HepG2 (cell line): ENCODE measurements around the gene VAV2. TPM values are rescaled to one million over a fixed set of nuclear protein-coding genes. Genes with fewer than 3 reads are reported as not detected.

Source experiments
- ATAC-seq: fragments of 200-7000 bp; cut with Tn5 transposase; 3 replicates; pipeline ENCODE4 v1.9.1; 2020; ENCODE audit warnings: mild to moderate bottlenecking, moderate library complexity
- BruUV-seq: library from RNA; stranded (reverse); fragments of 400-500 nt; replicated peaks from 2 replicates; lab custom pipeline; 2021; lab: Mats Ljungman, UMichigan
- CTCF ChIA-PET: fragments of 300-600 bp; formaldehyde crosslinking; extraction: SDS; loops from one replicate; lab custom pipeline; 2021; ENCODE audit warnings: low total read pairs, inconsistent platforms, low intra/inter-chr PET ratio; lab: Yijun Ruan, JAX
- POLR2A ChIA-PET: fragments of 350-600 bp; sonication (Branson Sonifier 250); formaldehyde crosslinking; loops from one replicate; lab custom pipeline; 2020; ENCODE audit warnings: antibody characterized with exemption, inconsistent platforms; lab: Yijun Ruan, JAX
- DNase-seq: peaks from one replicate; pipeline ENCODE4 v3.0.0-alpha.2; 2015; ENCODE audit warnings: low spot score
- FAIRE-seq: peaks from 3 replicates; lab custom pipeline; 2011; peaks lifted over from hg19 to GRCh38; lab: Jason Lieb, UNC
- H2AFZ ChIP-seq: one replicate; pipeline ENCODE4 v1.6.1; 2011; ENCODE audit warnings: low read length, inconsistent platforms
- H3K27ac ChIP-seq: fragments of 300-600 bp; 3 replicates; pipeline ENCODE4 v1.8.0; 2011; ENCODE audit warnings: mixed run types, mild to moderate bottlenecking, mixed read lengths, low read length, inconsistent platforms; ENCODE audit not compliant: insufficient read depth; ENCODE audit errors: extremely low read length
- H3K27me3 ChIP-seq, 2 experiments: fragments of 200-600 bp in 1 of 2; 2 replicates in 1 of 2; 3 replicates in 1 of 2; pipeline versions ENCODE4 v1.6.0 to v1.8.0; 2011; ENCODE audit warnings: low read length in 2 of 2, mild to moderate bottlenecking in 2 of 2, moderate library complexity in 2 of 2, inconsistent platforms in 1 of 2; ENCODE audit not compliant: insufficient read depth in 2 of 2, control insufficient read depth in 1 of 2
- H3K36me3 ChIP-seq, 2 experiments: fragments of 200-600 bp in 1 of 2; replicated peaks in 1 of 2; 2 replicates in 1 of 2; 3 replicates in 1 of 2; pipeline versions ENCODE4 v1.5.1 to v1.8.0; 2011; ENCODE audit warnings: low read length in 2 of 2, inconsistent platforms in 1 of 2; ENCODE audit not compliant: insufficient read depth in 2 of 2, control insufficient read depth in 1 of 2
- H3K4me1 ChIP-seq: 2 replicates; pipeline ENCODE4 v1.5.1; 2012; ENCODE audit warnings: low read length, inconsistent platforms; ENCODE audit not compliant: insufficient read depth
- H3K4me2 ChIP-seq: 2 replicates; pipeline ENCODE4 v1.6.0; 2011; ENCODE audit warnings: low read depth, low read length, inconsistent platforms
- H3K4me3 ChIP-seq, 3 experiments: fragments of 200-600 bp in 1 of 3; sonication (generic), shearing (Covaris generic) in 1 of 3; replicated peaks in 1 of 3; 2 replicates each; pipeline ENCODE4 v1.5.1; 2011 to 2016; ENCODE audit warnings: low read length in 3 of 3, inconsistent platforms in 2 of 3, low read depth in 2 of 3, mild to moderate bottlenecking in 2 of 3, control low read depth in 1 of 3, mixed read lengths in 1 of 3; ENCODE audit not compliant: insufficient read depth in 1 of 3
- H3K79me2 ChIP-seq: one replicate; pipeline ENCODE4 v1.6.1; 2011; ENCODE audit warnings: low read length, inconsistent platforms; ENCODE audit not compliant: insufficient read depth
- H3K9ac ChIP-seq: 2 replicates; pipeline ENCODE4 v1.6.0; 2011; ENCODE audit warnings: mild to moderate bottlenecking, low read depth, low read length, inconsistent platforms; ENCODE audit not compliant: insufficient read depth
- H3K9me3 ChIP-seq: 2 replicates; pipeline ENCODE4 v1.5.1; 2012; ENCODE audit warnings: mild to moderate bottlenecking, low read length
- H4K20me1 ChIP-seq: 2 replicates; pipeline ENCODE4 v1.6.0; 2011; ENCODE audit warnings: inconsistent platforms, mild to moderate bottlenecking, low read length, moderate library complexity; ENCODE audit not compliant: insufficient read depth
- BRCA1 ChIP-seq: sonication (generic); formaldehyde crosslinking; IDR thresholded peaks from 2 replicates; pipeline ENCODE4 v1.4.0; 2020; ENCODE audit warnings: missing genetic modification reagents
- HMG20B ChIP-seq: conservative IDR thresholded peaks from 2 replicates; pipeline ENCODE4 v1.6.1; 2016; ENCODE audit warnings: missing genetic modification reagents, missing compliant biosample characterization
- NFE2 ChIP-seq: sonication (generic); formaldehyde crosslinking; IDR thresholded peaks from 2 replicates; pipeline ENCODE4 v1.4.0; 2020; ENCODE audit warnings: missing genetic modification reagents
- SMAD9 ChIP-seq: sonication (generic); formaldehyde crosslinking; IDR thresholded peaks from 2 replicates; pipeline ENCODE4 v1.5.1; 2020; ENCODE audit warnings: mild to moderate bottlenecking, missing genetic modification reagents
- SP5 ChIP-seq: IDR thresholded peaks from 2 replicates; pipeline ENCODE4 v1.6.1; 2016; ENCODE audit warnings: low read depth, borderline replicate concordance
- ZNF674 ChIP-seq: sonication (generic); formaldehyde crosslinking; IDR thresholded peaks from 2 replicates; pipeline ENCODE4 v1.5.0; 2020; ENCODE audit warnings: low read depth, mild to moderate bottlenecking, missing genetic modification reagents
- ZNF75D ChIP-seq: sonication (generic); formaldehyde crosslinking; IDR thresholded peaks from 2 replicates; pipeline ENCODE4 v1.8.1; 2023; ENCODE audit warnings: missing genetic modification reagents, mild to moderate bottlenecking, borderline replicate concordance
- ZSCAN31 ChIP-seq: sonication (generic); formaldehyde crosslinking; IDR thresholded peaks from 2 replicates; pipeline ENCODE4 v1.5.0; 2020; ENCODE audit warnings: low read depth, mild to moderate bottlenecking, missing genetic modification reagents
- WGBS: methylation state at CpG from one replicate; pipeline ENCODE4 v1.1.6; 2017; ENCODE audit warnings: low lambda C conversion rate; 5-methylcytosine and 5-hydroxymethylcytosine counted together
- in situ Hi-C: cut with HindIII; loops from 2 replicates; pipeline ENCODE4 v1.10.0; 2017; ENCODE audit warnings: low pct_unique_long_range_greater_than_20kb; ENCODE audit not compliant: extremely low pct_ligation_motif_present
- intact Hi-C: fragments of 100-400 bp; cut with micrococcal nuclease; formaldehyde crosslinking; loops from one replicate; pipeline ENCODE4 v1.10.0; 2022; ENCODE audit not compliant: unreplicated experiment
- polyA plus RNA-seq, 8 experiments: library from polyadenylated mRNA; depleted of rRNA in 3 of 8; stranded (reverse) in 7 of 8; unstranded in 1 of 8; fragments of >200 nt; fragmentation: Illumina TruSeq in 4 of 8; extraction: Trizol in 4 of 8; gene quantifications; 2 replicates each; pipeline versions ENCODE4 v1.2.1 to v1.2.3, GENCODE V29; 2011 to 2016; ENCODE audit warnings: low read depth in 4 of 8, missing spikeins in 1 of 8, mixed read lengths in 1 of 8; ENCODE audit not compliant: insufficient read depth in 1 of 8
- total RNA-seq, 5 experiments: library from RNA; depleted of rRNA; stranded (reverse); fragments of >200 nt; fragmentation: Illumina TruSeq; extraction: Trizol; gene quantifications; 2 replicates each; pipeline ENCODE4 v1.2.3, GENCODE V29; 2016; ENCODE audit warnings: low read depth in 1 of 5
- TF ChIP-seq, protein P1 (sequence below): sonication (generic); formaldehyde crosslinking; IDR thresholded peaks from 2 replicates; pipeline ENCODE4 v1.8.1; 2023; ENCODE audit warnings: mild to moderate bottlenecking, missing genetic modification reagents
- TF ChIP-seq, protein P2 (sequence below): sonication (generic); formaldehyde crosslinking; IDR thresholded peaks from 2 replicates; pipeline ENCODE4 v1.4.0; 2020; ENCODE audit warnings: missing genetic modification reagents

Gene VAV2
- total and polyA plus RNA-seq, 2 of the 13 experiments (the other 11 are each of a cell fraction or from before 2014, with no cell fraction given) = 22.5 to 22.9 TPM

DNA sequence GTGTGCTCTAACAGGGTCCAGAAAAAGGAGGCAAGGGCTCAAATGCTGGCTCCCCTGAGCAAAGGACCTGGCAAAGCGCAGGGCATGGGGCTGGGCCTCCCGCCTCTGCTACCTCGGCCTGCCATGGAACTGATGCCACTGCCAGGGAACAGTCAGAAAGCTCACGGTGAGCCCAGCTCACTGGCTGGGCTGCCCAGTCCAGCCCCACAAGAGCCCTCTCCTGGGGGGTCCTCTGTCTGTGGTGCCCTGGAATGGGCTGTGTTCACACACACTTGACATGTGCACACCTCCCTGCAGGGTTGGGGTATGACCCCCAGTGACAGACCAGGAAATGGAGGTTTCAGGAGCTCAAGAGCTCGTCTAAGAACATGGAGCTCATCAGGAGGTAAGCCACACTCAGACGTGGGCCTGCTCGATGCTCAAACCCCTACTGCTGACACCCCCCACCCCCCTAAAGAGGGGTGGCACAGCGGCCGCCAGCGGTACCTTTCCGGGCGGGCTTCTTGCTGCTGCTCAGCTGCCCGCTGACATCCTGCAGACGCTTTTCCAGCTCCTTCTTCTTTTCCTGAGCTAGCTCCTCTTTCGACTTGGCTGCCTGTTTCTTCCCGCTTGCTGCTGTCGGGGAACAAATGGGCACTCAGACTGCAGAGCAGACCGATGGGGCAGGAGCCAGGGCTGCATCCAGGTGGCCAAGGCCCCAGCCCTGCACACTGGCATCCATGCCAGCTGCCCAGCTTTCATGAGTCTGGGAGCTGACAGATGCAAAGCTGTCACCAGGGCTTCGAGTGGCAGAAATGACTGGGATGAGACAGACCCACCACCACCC lies 42.3 kb upstream of the VAV2 start:
- H3K4me3 ChIP-seq = no peak overlapping the region
- POLR2A ChIA-PET = no interaction called here
- no peak for FAIRE-seq
- TF ChIP-seq, protein P1, sequence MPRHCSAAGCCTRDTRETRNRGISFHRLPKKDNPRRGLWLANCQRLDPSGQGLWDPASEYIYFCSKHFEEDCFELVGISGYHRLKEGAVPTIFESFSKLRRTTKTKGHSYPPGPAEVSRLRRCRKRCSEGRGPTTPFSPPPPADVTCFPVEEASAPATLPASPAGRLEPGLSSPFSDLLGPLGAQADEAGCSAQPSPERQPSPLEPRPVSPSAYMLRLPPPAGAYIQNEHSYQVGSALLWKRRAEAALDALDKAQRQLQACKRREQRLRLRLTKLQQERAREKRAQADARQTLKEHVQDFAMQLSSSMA (CRISPR knock-in tag) = no peak
- TF ChIP-seq ZNF75D (CRISPR knock-in tag) (no peak), HMG20B (CRISPR knock-in tag) (no peak), ZNF674 (CRISPR knock-in tag) (no peak), NFE2 (CRISPR knock-in tag) (no peak), ZSCAN31 (no peak), BRCA1 (CRISPR knock-in tag) (no peak), SMAD9 (CRISPR knock-in tag) (no peak), SP5 (CRISPR knock-in tag) (no peak)
- TF ChIP-seq, protein P2, sequence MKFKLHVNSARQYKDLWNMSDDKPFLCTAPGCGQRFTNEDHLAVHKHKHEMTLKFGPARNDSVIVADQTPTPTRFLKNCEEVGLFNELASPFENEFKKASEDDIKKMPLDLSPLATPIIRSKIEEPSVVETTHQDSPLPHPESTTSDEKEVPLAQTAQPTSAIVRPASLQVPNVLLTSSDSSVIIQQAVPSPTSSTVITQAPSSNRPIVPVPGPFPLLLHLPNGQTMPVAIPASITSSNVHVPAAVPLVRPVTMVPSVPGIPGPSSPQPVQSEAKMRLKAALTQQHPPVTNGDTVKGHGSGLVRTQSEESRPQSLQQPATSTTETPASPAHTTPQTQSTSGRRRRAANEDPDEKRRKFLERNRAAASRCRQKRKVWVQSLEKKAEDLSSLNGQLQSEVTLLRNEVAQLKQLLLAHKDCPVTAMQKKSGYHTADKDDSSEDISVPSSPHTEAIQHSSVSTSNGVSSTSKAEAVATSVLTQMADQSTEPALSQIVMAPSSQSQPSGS (CRISPR knock-in tag) = no peak
- H3K4me2 ChIP-seq = no peak overlapping the region
- no peaks in the 10 kb centered on the region for H4K20me1 ChIP-seq
- peaks cover 27 to 55% of the 10 kb centered on the region in 2 experiments for H3K36me3 ChIP-seq
- no peak overlapping the region for H3K27ac ChIP-seq
- WGBS = 98% methylated on average over 12 of the region's 19 CpGs
- in situ Hi-C loops = no loop called here
- H3K27me3 ChIP-seq = no peaks in the 10 kb centered on the region
- no peaks in the 10 kb centered on the region for H3K9me3 ChIP-seq
- H3K9ac ChIP-seq = no peak overlapping the region
- no peak overlapping the region for H2AFZ ChIP-seq
- CTCF ChIA-PET = no interaction called here
- peaks cover 2% of the 10 kb centered on the region; the same call in 1 of the 2 replicates for H3K4me1 ChIP-seq
- BruUV-seq = no TSS peak
- H3K79me2 ChIP-seq = no peaks in the 10 kb centered on the region
- DNase-seq = no peak
- intact Hi-C loops = no loop called here
- no peak for ATAC-seq
